Renal cortical epithelial cell (primary cell): ENCODE results near the gene MIA. TPM values are rescaled to one million over a fixed set of nuclear protein-coding genes. Genes with fewer than 3 reads are reported as not detected.
"Not testable (repeated sequence)": the region's sequence is repeated elsewhere in the genome, so short reads cannot be mapped to it uniquely, and the experiment has no call there.

Experiments used
- DNase-seq: peaks from one replicate; pipeline ENCODE4 v3.0.0-alpha.2; 2011; ENCODE audit warnings: low read depth
- total RNA-seq: library from RNA; depleted of rRNA; stranded (reverse); fragments of >200 nt; gene quantifications from 2 replicates; pipeline ENCODE4 v1.2.3, GENCODE V29; 2014

Gene MIA
- total RNA-seq, 1 donor from 2014 or later, result not detected

DNA sequence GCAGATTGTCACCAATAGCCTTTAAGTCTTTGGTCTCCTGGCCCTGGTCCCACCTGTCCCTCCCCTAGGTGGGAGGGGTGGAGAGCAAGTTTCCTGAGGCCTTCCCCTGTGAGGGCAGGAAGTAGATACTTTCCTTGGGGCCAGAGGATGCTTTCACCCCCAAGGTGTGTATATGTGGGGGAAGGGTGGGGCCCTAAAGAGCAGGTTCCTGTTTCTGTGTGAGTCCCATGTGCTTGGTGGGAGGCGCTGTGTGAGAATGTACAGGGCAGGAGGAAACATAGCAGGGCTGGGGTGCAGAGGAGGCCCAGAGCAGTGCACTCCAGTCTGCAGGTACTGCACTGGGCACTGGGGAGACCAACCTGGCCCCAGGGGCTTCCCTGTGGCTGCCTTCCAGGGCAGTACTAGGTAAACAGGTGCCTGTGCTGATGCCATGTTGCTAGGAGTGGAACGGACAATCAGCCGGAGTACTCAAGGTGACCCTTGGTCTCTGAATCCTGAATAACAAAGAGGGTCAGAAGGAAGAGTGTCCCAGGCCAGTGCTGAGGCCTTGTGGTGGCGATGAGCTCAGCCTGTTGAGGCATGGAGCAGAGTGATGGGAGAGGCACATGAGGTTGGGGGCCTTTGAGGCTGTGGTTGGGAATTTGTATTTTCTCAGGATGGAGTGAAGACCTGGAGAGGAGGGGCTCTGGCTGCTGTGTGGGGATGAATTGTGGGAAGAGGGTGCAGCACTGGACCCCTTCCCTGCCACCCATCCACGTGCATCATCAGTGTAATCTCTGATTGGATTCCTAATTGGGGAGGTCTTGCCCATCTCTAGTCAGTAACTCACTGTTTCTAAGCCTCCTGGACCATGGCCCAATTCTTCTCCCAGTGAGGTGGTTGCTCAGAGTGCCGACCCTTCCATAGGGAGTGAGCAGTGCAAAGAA lies 28.8 kb downstream of the MIA start:
- DNase-seq, result no peak

DNA sequence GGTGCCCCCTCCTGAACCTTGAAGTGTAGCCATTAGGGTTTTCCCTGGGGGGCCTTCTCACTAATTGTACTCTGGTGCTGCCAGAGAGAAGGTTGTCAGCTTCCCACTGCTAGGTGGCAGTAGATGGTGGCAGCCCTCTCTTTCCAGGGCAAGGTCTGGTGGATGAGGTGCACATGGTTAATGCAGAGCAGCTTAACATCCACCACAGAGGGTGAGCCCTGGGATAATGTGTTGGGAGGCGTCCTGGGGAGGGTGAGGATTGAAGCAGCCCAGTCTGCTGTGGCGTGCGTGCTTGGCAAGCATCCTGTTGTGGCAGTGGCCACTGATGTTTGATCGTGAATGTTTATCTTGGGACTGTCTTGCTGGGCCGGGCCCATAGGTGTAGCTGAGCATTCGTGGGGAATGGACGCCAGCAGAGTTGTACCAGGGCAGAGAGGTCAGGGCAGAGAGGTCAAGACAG lies 29.5 kb downstream of the MIA start:
- DNase-seq, result no peak

DNA sequence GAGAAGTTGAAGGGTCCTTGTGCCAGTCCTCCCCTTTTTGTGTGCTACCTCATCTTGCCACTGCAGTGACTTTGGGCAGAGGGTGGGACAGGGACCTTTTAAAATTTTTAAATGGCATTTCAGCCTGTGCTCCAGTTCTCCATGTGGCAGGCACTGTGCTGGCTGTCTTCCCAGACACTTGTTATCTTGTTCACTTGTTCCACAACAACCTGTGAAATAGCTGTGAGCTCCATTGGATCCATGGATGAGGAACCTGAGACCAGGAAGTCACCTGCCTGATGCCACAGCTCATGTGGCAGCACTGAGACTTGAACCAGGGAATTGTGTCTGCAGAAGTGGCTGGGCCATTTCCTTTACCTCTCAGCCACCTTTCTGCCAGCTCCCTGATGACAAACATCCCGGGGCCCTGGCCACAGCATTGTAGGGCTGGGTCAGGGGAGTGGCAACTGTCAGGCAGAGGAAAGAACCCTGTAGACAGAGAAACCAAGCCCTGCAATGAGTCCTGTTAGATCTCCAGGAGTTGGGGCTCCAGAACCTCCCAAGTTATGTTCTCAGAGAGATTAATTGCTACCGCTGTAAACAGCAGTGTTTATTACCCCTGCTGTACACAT lies 30.0 kb downstream of the MIA start:
- no peak for DNase-seq

DNA sequence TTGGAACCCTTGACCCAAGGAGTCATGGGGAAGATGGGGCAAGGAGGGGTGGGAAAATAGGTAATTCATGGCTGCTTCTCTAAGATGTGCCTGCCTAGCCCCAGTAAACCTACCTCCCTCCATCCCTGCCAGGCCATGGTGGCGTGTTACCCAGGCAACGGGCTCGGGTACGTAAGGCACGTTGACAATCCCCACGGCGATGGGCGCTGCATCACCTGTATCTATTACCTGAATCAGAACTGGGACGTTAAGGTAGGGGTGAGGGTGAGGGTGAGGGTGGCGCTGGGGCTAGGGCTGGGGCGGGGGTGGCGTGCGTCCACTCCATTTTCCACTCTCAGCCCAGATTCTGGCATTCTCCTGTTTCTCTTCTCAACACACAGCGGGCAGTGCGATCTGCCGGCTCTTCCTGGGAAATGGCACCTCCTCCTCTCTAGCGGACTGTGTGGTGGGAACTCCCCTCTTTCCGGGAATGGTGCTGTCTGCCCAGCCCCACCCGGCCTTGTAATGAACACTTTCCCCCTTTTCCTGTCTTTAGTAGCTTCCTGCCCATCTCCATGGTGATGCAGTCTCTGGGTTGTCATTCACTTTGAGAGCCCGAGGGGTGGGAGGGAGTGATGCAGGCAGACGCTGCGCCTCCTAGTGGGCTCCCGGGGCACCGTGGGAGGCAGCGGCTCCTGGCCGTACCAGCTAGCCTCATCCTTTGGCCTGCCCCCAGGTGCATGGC lies 31.3 kb downstream of the MIA start:
- DNase-seq, result peak; percentile 88

DNA sequence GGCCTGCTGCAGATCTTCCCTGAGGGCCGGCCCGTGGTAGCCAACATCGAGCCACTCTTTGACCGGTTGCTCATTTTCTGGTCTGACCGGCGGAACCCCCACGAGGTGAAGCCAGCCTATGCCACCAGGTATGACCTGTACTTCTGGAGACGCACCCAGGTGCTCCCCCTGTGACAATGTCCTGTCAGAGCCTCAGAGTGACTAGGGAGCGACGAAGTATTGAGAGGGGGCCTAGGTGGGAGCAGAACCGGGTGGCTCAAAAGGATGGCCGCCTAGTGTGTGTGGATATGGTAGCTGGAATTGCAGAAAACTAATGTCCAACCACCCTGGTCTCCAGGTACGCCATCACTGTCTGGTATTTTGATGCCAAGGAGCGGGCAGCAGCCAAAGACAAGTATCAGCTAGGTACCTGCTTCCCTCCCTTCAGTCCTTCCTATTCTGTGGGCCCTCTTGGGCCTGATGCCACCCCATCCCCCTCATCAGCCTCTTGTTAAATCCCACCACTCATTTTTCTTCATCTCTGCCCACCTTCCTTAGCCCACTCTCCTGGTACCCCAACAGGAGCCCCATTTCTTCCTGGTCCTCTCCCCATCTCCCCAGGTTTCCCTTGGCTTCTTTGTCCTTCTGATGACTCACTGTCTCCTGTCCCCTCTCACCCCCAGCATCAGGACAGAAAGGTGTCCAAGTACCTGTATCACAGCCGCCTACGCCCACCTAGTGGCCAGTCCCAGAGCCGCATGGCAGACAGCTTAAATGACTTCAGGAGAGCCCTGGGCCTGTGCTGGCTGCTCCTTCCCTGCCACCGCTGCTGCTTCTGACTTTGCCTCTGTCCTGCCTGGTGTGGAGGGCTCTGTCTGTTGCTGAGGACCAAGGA lies 32.1 kb downstream of the MIA start:
- DNase-seq, result peak; percentile 26

DNA sequence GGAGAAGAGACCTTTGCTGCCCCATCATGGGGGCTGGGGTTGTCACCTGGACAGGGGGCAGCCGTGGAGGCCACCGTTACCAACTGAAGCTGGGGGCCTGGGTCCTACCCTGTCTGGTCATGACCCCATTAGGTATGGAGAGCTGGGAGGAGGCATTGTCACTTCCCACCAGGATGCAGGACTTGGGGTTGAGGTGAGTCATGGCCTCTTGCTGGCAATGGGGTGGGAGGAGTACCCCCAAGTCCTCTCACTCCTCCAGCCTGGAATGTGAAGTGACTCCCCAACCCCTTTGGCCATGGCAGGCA lies 32.7 kb downstream of the MIA start:
- DNase-seq, result no peak

DNA sequence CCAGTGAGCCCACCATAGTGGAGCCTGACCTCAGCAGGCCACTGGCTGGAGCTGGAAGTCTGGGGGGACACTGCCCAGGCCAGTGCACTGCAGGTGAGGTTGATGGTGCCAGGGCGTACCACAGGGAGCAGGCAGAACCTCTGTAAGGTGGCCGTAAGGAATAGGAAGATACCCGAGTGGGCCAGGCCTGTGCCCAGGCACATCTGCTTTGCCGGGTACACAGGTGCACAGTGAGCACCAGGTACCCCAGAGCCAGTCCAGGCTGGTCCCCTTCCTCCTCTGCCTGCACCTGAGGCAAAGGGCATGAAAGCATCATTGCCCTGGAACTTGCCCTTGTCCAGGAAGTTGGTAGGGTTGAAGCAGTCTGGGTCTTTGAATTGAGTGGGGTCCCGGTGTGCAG lies 33.2 kb downstream of the MIA start:
- DNase-seq, result no peak

DNA sequence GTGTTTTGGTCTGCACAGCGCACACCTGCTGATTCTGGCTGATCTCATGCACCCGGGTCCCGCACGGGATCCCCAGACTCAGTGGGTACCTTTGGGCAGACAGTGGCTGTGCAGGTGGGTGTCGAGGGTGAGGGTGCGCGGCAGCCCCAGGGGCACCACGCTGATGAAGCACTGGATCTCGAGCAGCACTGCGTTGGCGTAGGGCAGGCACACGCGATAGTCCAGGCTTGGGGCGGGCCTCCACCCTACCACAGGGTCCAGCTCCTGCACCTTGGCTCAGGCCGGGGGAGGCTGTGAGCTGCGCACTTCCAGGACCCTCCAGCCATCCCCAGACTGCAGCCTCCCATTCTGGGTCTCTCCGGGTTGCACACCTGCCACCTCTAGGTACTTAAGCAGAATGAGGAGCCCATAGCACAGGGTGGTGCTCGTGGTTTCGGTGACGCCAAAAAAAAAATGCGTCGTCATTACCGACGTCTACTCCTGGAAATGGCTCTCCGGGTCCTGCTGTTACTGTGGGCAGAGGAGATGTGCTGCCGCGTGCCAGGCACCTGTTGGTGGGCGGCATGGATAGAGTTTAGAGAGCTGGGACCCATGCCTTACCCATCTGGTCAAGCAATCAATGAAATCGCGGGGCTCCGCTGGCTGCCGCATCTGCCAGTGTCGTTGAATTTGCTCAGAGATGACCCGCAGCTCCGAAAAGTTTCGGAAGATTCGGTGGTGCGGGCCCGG lies 34.2 kb downstream of the MIA start:
- no peak for DNase-seq

DNA sequence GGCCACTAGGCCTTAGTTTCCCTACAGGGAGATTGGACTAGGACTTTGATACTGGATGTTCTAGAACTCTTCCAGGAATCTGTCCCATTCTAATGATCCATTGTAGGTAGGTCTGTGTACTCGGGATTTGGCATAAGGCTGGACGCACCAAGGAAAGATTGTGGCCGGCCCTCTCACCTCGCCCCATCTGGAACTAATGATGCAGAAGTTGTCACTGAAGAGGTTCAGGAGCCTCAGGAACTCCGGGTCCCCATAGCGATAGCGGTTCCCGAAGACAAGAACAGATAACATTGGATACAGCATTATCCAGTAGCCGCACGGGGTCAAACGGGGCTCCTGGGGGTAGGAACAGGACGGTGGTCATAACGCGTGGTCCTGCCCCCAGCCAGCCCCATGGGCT lies 34.8 kb downstream of the MIA start:
- DNase-seq, result no peak

DNA sequence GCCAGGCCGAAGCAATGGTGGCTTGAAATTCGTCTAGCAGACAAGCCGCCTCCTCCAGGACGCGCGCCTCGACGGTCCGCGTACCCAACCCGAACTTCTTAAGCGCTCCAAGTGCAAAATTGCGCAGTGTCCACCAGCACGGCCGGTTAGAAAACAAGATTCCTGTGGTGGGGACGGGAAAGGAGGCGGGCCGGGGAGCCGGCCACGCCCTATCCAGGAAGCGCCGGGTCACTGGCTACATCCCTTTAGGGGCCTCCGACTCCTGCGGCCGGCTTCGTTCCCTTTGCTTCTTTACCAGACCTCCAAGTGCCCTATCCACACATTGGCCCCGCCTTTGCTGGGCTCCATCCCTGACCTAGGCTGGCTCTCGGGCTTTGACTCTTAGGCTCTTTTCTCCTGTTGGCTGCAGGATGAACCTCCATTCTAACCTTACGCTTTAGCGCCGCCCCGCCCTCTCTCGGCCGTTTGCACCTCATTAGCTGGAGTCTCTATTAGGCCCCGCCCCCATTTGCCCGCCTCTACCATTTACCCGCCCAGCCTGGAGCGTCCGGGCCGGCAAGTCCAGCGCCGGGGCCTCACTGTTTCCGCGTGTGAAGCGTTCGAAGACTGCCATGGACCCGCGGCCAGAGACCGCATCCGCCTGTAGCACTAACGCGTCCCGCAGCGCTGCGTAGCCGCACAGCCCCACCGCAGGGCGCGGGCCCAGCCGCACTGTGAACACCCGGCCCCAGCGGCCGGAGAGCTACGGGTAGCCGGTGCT lies 35.5 kb downstream of the MIA start:
- peak; percentile 63 for DNase-seq

DNA sequence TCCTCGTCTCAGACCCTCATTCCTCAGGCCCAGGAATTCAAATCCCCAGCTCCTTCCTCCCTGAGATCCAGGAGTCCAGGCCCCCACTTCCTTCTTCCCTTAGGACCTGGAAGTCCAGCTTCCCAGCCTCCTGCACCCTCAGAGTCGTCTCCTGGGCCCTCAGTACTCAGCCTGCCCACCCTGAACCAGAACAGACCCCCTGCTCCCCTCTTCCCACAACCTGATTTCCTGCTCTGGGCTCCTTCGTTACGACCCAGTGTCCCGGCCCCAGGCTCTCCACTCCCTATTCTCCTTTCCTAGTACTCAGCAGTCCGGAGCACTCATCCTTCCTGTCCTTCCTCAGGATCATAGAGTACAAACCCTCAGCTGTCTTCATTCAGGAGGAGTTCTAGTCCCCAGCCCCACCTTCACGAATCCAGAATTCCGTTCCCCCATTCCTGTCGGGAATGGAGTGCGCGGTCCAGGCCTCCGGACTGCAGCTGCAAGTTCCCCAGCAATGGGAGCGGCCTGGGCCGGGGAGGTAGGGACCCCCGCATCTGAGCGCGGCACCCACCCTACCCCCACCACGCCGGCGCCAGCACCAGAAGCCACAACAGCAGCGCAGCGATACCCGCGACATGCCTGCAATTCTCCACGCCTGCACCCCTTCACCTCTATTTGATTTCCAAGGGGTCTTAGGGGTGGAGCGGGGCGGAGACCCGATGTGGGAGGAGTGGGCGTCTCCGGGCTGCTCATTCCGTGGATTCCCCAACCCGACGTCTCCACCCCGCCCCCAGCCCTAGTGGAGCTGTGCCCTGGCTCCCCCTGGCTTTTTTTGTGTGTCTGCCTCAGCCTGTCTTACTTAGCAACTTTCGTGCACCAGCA lies 36.4 kb downstream of the MIA start:
- DNase-seq, result no peak

DNA sequence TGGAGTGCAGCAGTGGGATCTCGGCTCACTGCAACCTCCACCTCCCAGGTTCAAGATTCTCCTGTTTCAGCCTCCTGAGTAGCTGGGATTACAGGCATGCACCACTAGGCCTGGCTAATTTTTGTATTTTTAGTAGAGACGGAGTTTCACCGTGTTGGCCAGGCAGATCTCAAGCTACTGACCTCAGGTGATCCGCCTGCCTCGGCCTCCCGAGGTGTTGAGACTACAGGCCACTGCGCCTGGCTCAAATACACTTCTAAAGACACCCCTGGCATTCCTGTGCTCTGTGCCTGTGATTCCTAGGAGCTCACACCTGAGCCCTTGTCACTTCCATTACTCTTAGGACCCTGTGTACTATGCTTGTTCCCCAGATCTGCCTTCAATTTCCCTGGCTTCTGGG lies 37.2 kb downstream of the MIA start:
- not testable (repeated sequence) for DNase-seq

DNA sequence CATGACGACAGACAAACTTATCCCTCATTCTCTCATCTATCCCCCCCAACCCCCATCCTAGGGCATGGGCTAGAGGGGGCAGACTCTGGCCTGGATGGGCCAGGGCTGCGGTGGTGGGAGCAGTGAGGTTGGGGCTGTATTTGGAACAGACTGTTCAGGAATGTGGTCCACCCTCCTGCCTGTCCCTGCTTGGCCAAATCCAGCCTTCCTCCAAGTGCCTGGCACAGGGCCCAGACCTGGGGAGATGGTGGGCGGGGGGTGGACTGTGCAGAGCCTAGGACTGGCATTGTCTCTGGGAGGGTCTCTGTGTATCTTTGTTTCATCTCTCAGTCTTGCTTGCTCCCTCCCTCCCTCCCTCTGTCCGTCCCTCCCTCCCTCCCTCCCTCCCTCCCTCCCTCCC lies 37.9 kb downstream of the MIA start:
- no peak for DNase-seq

DNA sequence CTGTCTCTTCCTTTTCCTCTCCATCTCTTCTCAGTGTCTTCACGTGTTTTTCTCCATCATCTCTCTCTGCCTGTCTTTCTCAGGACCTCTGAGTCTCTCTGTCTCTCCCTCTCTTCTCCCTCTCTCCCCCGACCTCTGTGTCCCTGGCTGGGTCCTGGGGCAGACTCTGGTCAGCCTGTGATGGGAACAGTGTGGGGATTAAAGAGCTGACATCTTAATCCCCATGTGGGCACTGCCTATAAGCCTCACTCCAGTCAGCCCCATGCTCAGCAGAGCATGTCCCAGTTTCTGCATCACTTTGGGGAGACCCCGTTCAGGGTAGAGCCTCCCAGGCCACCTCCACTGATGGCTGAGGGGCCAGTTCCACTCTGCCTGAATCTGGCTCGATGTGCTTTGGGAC lies 39.9 kb downstream of the MIA start:
- no peak for DNase-seq

DNA sequence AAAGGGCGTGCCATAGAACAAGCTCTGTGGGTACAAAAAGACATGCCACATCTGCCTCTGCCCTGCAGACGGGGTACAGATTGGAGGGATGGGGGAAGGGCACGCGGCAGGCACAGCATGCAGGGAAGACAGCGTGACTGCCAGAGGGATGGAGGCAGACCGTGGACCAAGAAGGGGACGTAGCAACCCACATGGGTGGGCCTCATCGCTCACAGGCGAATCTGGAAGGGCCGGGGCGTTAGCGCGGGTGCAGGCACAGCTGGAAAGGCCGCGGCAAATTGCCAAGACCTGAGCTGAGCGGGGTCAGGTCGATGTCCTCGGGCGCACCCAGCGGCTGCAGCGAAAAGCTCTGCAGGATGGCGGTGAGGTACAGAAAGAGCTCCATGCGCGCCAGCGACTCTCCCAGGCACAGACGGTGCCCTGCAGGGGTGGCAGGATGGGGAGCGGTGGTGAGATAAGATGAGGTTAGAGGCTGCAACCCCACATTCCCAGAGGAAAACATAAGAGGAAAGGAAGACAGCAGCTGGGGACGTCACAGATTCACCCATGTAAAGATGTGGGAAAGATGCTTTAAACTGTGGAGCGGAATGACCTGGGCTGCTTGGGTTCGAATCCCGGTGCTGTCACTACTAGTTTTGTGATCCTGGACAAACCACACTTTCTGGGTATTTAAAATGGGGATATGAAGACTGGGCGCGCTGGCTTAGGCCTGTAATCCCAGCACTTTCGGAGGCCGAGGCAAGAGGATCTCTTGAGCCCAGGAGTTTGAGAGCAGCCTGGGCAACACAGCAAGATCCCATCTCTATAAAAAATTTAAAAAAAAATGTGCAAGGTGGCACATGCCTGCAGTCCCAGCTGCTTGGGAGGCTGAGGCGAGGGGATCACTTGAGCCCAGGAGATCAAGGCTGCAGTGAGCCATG lies 43.4 kb downstream of the MIA start:
- peak; percentile 19 for DNase-seq

DNA sequence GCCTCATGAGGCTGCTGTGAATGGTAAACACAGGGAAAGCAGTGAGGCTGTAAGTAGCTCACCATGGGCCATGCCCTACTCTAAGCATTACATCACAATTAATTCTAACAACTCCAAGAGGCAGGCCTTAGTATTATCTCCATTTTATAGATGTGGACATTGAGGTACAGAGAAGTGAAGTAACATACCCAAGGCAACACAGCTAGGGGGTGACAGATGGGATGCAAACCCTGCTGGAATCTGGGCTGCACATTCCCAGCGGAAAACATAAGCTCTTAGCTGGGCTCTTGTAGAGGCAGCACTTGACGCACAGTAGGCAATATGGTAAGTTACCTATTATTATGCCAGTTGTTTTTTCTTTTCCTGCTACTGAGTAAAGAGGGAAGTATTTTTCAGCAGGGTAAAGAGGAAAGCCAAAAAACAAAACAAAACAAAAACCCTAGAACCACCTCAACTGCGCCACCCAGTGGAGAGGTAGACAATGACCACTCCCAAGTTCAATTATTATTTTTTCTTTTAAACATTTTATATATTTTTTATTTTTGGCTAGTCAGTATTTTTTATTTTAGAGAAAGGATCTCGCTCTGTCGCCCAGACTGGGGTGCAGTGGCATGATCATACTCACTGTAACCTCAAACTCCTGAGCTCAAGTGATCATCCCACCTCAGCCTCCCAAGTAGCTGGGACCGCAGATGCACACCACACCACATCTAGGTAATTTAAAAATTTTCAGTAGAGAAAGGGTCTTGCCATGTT lies 44.3 kb downstream of the MIA start:
- peak; percentile 27 for DNase-seq

DNA sequence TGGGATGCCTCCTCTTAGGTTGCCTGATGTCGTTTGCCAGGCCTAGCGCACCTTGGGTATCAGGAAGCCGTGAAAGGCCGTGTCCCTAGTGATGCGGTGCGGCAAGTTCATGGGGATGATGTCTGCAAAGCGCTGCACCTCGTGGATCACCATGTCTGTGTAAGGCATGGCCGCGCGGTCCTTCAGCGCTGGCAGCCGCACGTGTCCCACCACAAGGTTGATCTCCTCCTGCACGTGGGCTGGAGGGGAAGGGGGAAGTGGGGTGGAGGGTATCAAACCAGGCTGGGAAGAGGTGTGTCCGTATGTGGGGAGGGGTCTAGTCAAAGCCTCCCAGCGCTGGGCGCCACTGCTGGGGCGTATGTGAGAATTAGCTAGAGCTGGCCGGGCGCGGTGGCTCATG lies 46.8 kb downstream of the MIA start:
- DNase-seq, result no peak
